NCI-H1092 treated with DMSO at 0.1 percent for 48 hours (cell line): ENCODE results near the gene NRXN3.
"Not testable (repeated sequence)": the region's sequence is repeated elsewhere in the genome, so short reads cannot be mapped to it uniquely, and the experiment has no call there.

Experiments used
- DNase-seq: peaks from one replicate; lab custom pipeline; 2025; lab: John Stamatoyannopoulos, UW

The NRXN3 gene

GRCh38 chr14:78486621-78487020, 316.4 kb downstream of the NRXN3 start:
- no peak for DNase-seq

- DNase-seq, result not testable (repeated sequence)
These were observed 317.4 kb downstream of the NRXN3 start for GRCh38 chr14:78487573-78487972.

GRCh38 chr14:78488938-78489337, 318.8 kb downstream of the NRXN3 start:
- DNase-seq, result peak; percentile 89

GRCh38 chr14:78491048-78491447, 320.9 kb downstream of the NRXN3 start:
- no peak for DNase-seq

GRCh38 chr14:78498062-78498595, 328.0 kb downstream of the NRXN3 start:
- DNase-seq, result no peak

- DNase-seq, result no peak
These were observed 331.7 kb downstream of the NRXN3 start for GRCh38 chr14:78501909-78502308.

- DNase-seq, result no peak
These were observed 337.9 kb downstream of the NRXN3 start for GRCh38 chr14:78508023-78508422.

- DNase-seq, result no peak
These were observed 339.3 kb downstream of the NRXN3 start for GRCh38 chr14:78509516-78509915.

GRCh38 chr14:78512021-78512420, 341.8 kb downstream of the NRXN3 start:
- DNase-seq, result no peak

GRCh38 chr14:78519863-78520262, 349.7 kb downstream of the NRXN3 start:
- no peak for DNase-seq

- no peak for DNase-seq
These were observed 354.0 kb downstream of the NRXN3 start for GRCh38 chr14:78524196-78524595.

- no peak for DNase-seq
These were observed 354.6 kb downstream of the NRXN3 start for GRCh38 chr14:78524766-78525165.

- DNase-seq, result no peak
These were observed 359.9 kb downstream of the NRXN3 start for GRCh38 chr14:78530078-78530477.

GRCh38 chr14:78534141-78534540, 364.0 kb downstream of the NRXN3 start:
- no peak for DNase-seq

GRCh38 chr14:78535041-78535440, 364.9 kb downstream of the NRXN3 start:
- no peak for DNase-seq

GRCh38 chr14:78541788-78542187, 371.6 kb downstream of the NRXN3 start:
- not testable (repeated sequence) for DNase-seq

GRCh38 chr14:78543433-78543832, 373.3 kb downstream of the NRXN3 start:
- no peak for DNase-seq

GRCh38 chr14:78561074-78561473, 390.9 kb downstream of the NRXN3 start:
- no peak for DNase-seq

GRCh38 chr14:78566026-78566858, 396.1 kb downstream of the NRXN3 start:
- DNase-seq, result peak; percentile 93

GRCh38 chr14:78566859-78567172, 396.6 kb downstream of the NRXN3 start:
- no peak for DNase-seq

GRCh38 chr14:78567343-78567742, 397.2 kb downstream of the NRXN3 start:
- DNase-seq, result peak; percentile 24

- DNase-seq, result not testable (repeated sequence)
These were observed 403.6 kb downstream of the NRXN3 start for GRCh38 chr14:78573736-78574135.

- no peak for DNase-seq
These were observed 406.4 kb downstream of the NRXN3 start for GRCh38 chr14:78576437-78577166.
